ENCODE measurements around the gene SPATA3.

Gene SPATA3

DNA sequence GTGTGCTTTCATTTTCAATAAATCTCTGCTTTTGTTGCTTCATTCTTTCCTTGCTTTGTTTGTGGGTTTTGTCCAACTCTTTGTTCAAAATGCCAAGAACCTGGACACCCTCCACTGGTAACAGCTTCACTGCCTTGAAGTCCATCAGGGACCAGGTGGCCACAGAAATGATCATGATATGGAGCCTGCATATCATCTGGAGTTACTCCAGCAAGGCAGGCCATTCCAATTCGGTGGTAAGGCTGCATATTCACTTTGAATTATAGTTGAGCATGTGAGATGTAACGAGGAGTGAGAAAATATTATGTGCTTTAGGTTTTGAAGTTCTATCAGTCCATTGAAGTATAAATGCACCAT lies 26.3 kb upstream of the SPATA3 start:
- Histone ChIP-seq H3K9me3 (replicated peaks; ENCODE audit: insufficient read depth, low read length) (no peaks in the 10 kb centered on the region), H3K4me1 (ENCODE audit: low read length) (no peaks in the 10 kb centered on the region), H3K9ac (ENCODE audit: low read length) (peak overlapping the region; percentile 50; the same call in 1 of the 2 replicates), H4K20me1 (ENCODE audit: insufficient read depth, low read length) (no peaks in the 10 kb centered on the region), H3K27me3 (replicated peaks; ENCODE audit: insufficient read depth, low read length) (no peaks in the 10 kb centered on the region), H3K27ac (ENCODE audit: low read length) (peak overlapping the region; percentile 21; the same call in 1 of the 2 replicates), H3K36me3 (replicated peaks; ENCODE audit: insufficient read depth, low read length) (no peaks in the 10 kb centered on the region), H2AFZ (ENCODE audit: low read length) (peak overlapping the region; percentile 84), H3K4me3 (ENCODE audit: low read length) (peak overlapping the region; percentile 59), H3K9me2 (replicated peaks; ENCODE audit: insufficient read depth, low read length) (no peaks in the 10 kb centered on the region), H3K4me2 (ENCODE audit: low read depth, low read length) (peak overlapping the region; percentile 89), H3F3A (ENCODE audit: insufficient read depth, low read length) (0 out of 2 replicates have a peak, but pooled peaks cover 6% of the 10 kb centered on the region), H3K79me2 (ENCODE audit: low read length) (no peaks in the 10 kb centered on the region)
- TF ChIP-seq EZH2phosphoT487 (IDR thresholded peaks at IDR 0.05; ENCODE audit: low read length) = no peak
- TF ChIP-seq EZH2 (optimal IDR thresholded peaks at IDR 0.05; ENCODE audit: low read depth, low read length) = no peak
- TF ChIP-seq, protein P1, sequence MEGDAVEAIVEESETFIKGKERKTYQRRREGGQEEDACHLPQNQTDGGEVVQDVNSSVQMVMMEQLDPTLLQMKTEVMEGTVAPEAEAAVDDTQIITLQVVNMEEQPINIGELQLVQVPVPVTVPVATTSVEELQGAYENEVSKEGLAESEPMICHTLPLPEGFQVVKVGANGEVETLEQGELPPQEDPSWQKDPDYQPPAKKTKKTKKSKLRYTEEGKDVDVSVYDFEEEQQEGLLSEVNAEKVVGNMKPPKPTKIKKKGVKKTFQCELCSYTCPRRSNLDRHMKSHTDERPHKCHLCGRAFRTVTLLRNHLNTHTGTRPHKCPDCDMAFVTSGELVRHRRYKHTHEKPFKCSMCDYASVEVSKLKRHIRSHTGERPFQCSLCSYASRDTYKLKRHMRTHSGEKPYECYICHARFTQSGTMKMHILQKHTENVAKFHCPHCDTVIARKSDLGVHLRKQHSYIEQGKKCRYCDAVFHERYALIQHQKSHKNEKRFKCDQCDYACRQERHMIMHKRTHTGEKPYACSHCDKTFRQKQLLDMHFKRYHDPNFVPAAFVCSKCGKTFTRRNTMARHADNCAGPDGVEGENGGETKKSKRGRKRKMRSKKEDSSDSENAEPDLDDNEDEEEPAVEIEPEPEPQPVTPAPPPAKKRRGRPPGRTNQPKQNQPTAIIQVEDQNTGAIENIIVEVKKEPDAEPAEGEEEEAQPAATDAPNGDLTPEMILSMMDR (IDR thresholded peaks at IDR 0.05; ENCODE audit: low read length) = no peak
- no peak for DNase-seq

DNA sequence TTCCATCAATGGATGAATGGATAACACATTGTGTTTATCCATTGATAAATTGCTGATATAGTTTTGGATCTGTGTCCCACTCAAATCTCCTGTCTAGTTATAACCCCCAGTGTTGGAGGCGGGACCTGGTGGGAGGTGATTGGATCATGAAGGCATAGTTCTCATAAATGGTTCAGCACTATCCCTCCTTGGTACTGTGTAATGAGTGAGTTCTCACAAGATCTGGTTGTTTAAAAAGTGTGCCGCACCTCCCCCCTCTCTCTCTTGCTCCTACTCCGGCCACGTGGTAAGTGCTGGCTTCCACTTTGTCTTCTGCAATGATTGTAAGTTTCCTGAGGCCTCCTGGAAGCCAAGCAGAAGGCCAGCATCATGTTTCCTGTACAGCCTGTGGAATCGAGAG lies 23.9 kb upstream of the SPATA3 start:
- Histone ChIP-seq H4K20me1 (ENCODE audit: insufficient read depth, low read length) (no peaks in the 10 kb centered on the region), H3K79me2 (ENCODE audit: low read length) (no peaks in the 10 kb centered on the region), H3F3A (ENCODE audit: insufficient read depth, low read length) (0 out of 2 replicates have a peak, but pooled peaks cover 6% of the 10 kb centered on the region), H3K9ac (ENCODE audit: low read length) (no peak overlapping the region), H3K4me1 (ENCODE audit: low read length) (no peaks in the 10 kb centered on the region), H3K9me2 (replicated peaks; ENCODE audit: insufficient read depth, low read length) (no peaks in the 10 kb centered on the region), H3K9me3 (replicated peaks; ENCODE audit: insufficient read depth, low read length) (no peaks in the 10 kb centered on the region), H3K4me2 (ENCODE audit: low read depth, low read length) (no peak overlapping the region), H3K27ac (ENCODE audit: low read length) (no peak overlapping the region), H3K27me3 (replicated peaks; ENCODE audit: insufficient read depth, low read length) (no peaks in the 10 kb centered on the region), H3K36me3 (replicated peaks; ENCODE audit: insufficient read depth, low read length) (no peaks in the 10 kb centered on the region), H2AFZ (ENCODE audit: low read length) (no peak overlapping the region), H3K4me3 (ENCODE audit: low read length) (no peak overlapping the region)
- DNase-seq = no peak
- TF ChIP-seq, protein P1 (IDR thresholded peaks at IDR 0.05; ENCODE audit: low read length) = no peak
- no peak for TF ChIP-seq EZH2phosphoT487 (IDR thresholded peaks at IDR 0.05; ENCODE audit: low read length)
- no peak for TF ChIP-seq EZH2 (optimal IDR thresholded peaks at IDR 0.05; ENCODE audit: low read depth, low read length)

- no peaks in the 10 kb centered on the region for H3K36me3 ChIP-seq (replicated peaks; ENCODE audit: insufficient read depth, low read length)
- TF ChIP-seq, protein P1 (IDR thresholded peaks at IDR 0.05; ENCODE audit: low read length) = no peak
- no peak for TF ChIP-seq EZH2phosphoT487 (IDR thresholded peaks at IDR 0.05; ENCODE audit: low read length)
- TF ChIP-seq EZH2 (optimal IDR thresholded peaks at IDR 0.05; ENCODE audit: low read depth, low read length) = no peak
- H3K9ac ChIP-seq (ENCODE audit: low read length) = no peak overlapping the region
- no peaks in the 10 kb centered on the region for H4K20me1 ChIP-seq (ENCODE audit: insufficient read depth, low read length)
- H3K79me2 ChIP-seq (ENCODE audit: low read length) = no peaks in the 10 kb centered on the region
- H3F3A ChIP-seq (ENCODE audit: insufficient read depth, low read length) = 0 out of 2 replicates have a peak, but pooled peaks cover 6% of the 10 kb centered on the region
- no peaks in the 10 kb centered on the region for H3K9me2 ChIP-seq (replicated peaks; ENCODE audit: insufficient read depth, low read length)
- no peak overlapping the region for H3K4me3 ChIP-seq (ENCODE audit: low read length)
- H3K9me3 ChIP-seq (replicated peaks; ENCODE audit: insufficient read depth, low read length) = no peaks in the 10 kb centered on the region
- no peak overlapping the region for H2AFZ ChIP-seq (ENCODE audit: low read length)
- no peaks in the 10 kb centered on the region for H3K27me3 ChIP-seq (replicated peaks; ENCODE audit: insufficient read depth, low read length)
- H3K4me2 ChIP-seq (ENCODE audit: low read depth, low read length) = no peak overlapping the region
- H3K27ac ChIP-seq (ENCODE audit: low read length) = no peak overlapping the region
- no peaks in the 10 kb centered on the region for H3K4me1 ChIP-seq (ENCODE audit: low read length)
- peak; percentile 20 for DNase-seq
These were observed 21.6 kb upstream of the SPATA3 start for GRCh38 chr2:230974096-230974913.
